KMS-11 (cell line): ENCODE results near the gene SREBF1.

Experiments used
- H2AFZ ChIP-seq: fragments of 200-600 bp; sonication (generic); 2 replicates; pipeline ENCODE4 v1.6.1; 2016; ENCODE audit warnings: antibody characterized with exemption, mixed run types, low read depth
- H3K27ac ChIP-seq: fragments of 200-600 bp; sonication (generic); 2 replicates; pipeline ENCODE4 v1.6.1; 2016; ENCODE audit warnings: mild to moderate bottlenecking, mixed run types
- H3K27me3 ChIP-seq: fragments of 200-600 bp; sonication (generic); 2 replicates; pipeline ENCODE4 v1.6.1; 2017; ENCODE audit warnings: mild to moderate bottlenecking, low read depth, mixed run types, moderate library complexity; ENCODE audit not compliant: insufficient read depth
- H3K36me3 ChIP-seq: fragments of 200-600 bp; sonication (generic); 2 replicates; pipeline ENCODE4 v1.6.1; 2017; ENCODE audit warnings: mild to moderate bottlenecking, mixed run types; ENCODE audit not compliant: insufficient read depth
- H3K4me1 ChIP-seq: fragments of 200-600 bp; sonication (generic); 2 replicates; pipeline ENCODE4 v1.6.1; 2016; ENCODE audit warnings: mild to moderate bottlenecking, low read depth, mixed run types; ENCODE audit not compliant: poor library complexity, severe bottlenecking
- H3K4me2 ChIP-seq: fragments of 200-600 bp; sonication (generic); 2 replicates; pipeline ENCODE4 v1.7.0; 2016; ENCODE audit warnings: mild to moderate bottlenecking, mixed run types
- H3K4me3 ChIP-seq: fragments of 200-600 bp; sonication (generic); IDR thresholded peaks from 2 replicates; pipeline ENCODE4 v1.6.1; 2017; ENCODE audit warnings: low read depth, low read length, mixed read lengths; ENCODE audit not compliant: insufficient read depth
- H3K79me2 ChIP-seq: fragments of 200-600 bp; sonication (generic); 2 replicates; pipeline ENCODE4 v1.6.1; 2016; ENCODE audit warnings: low read depth, mixed run types; ENCODE audit not compliant: insufficient read depth
- H3K9ac ChIP-seq: fragments of 200-600 bp; sonication (generic); 2 replicates; pipeline ENCODE4 v1.6.1; 2016; ENCODE audit warnings: mild to moderate bottlenecking, mixed run types
- H4K20me1 ChIP-seq: fragments of 200-600 bp; sonication (generic); 2 replicates; pipeline ENCODE4 v1.6.1; 2016; ENCODE audit warnings: mild to moderate bottlenecking, mixed run types; ENCODE audit not compliant: insufficient read depth
- CTCF ChIP-seq: fragments of 200-600 bp; sonication (generic); conservative IDR thresholded peaks from 2 replicates; pipeline ENCODE4 v1.6.1; 2017; ENCODE audit warnings: low read depth, mild to moderate bottlenecking, antibody characterized with exemption, low read length, moderate library complexity, mixed read lengths

Gene SREBF1

DNA sequence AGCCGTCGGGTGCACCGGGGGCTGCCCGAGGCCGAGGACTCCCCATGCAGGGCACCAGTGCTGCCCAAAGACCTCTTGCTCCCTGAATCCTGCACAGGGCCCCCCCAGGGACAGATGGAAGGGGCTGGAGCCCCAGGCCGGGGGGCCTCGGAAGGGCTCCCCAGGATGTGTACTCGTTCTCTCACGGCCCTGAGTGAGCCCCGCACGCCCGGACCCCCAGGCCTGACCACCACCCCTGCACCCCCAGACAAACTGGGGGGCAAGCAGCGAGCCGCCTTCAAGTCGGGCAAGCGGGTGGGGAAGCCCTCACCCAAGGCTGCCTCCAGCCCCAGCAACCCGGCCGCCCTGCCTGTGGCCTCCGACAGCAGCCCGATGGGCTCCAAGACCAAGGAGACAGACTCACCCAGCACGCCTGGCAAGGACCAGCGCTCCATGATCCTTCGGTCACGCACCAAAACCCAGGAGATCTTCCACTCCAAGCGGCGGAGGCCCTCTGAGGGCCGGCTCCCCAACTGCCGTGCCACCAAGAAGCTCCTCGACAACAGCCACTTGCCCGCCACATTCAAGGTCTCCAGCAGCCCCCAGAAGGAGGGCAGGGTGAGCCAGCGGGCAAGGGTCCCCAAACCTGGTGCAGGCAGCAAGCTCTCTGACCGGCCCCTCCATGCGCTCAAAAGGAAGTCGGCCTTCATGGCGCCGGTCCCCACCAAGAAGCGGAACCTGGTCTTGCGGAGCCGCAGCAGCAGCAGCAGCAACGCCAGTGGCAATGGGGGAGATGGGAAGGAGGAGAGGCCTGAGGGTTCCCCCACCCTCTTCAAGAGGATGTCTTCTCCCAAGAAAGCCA, 40.6 kb downstream of the SREBF1 start:
- Histone ChIP-seq H3K27me3 (no peaks in the 10 kb centered on the region), H3K9ac (no peak overlapping the region), H2AFZ (no peak overlapping the region), H3K4me3 (no peak overlapping the region), H3K79me2 (no peaks in the 10 kb centered on the region), H3K36me3 (no peaks in the 10 kb centered on the region), H4K20me1 (no peaks in the 10 kb centered on the region), H3K4me1 (no peaks in the 10 kb centered on the region), H3K27ac (no peak overlapping the region), H3K4me2 (no peak overlapping the region)
- TF ChIP-seq CTCF: no peak

DNA sequence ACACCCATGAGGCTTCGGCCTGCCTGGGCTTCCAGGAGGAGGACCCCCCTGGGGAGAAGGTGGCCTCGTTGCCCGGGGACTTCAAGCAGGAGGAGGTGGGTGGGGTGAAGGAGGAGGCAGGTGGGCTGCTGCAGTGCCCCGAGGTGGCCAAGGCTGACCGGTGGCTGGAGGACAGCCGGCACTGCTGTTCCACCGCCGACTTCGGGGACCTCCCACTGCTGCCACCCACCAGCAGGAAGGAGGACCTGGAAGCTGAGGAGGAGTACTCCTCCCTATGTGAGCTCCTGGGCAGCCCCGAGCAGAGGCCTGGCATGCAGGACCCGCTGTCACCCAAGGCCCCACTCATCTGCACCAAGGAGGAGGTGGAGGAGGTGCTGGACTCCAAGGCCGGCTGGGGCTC, 41.5 kb downstream of the SREBF1 start:
- H4K20me1 ChIP-seq: no peaks in the 10 kb centered on the region
- no peak overlapping the region for H3K9ac ChIP-seq
- H3K4me3 ChIP-seq: no peak overlapping the region
- H3K27ac ChIP-seq: no peak overlapping the region
- H2AFZ ChIP-seq: no peak overlapping the region
- no peaks in the 10 kb centered on the region for H3K79me2 ChIP-seq
- TF ChIP-seq CTCF: no peak
- H3K4me1 ChIP-seq: no peaks in the 10 kb centered on the region
- no peaks in the 10 kb centered on the region for H3K36me3 ChIP-seq
- no peaks in the 10 kb centered on the region for H3K27me3 ChIP-seq
- H3K4me2 ChIP-seq: no peak overlapping the region

DNA sequence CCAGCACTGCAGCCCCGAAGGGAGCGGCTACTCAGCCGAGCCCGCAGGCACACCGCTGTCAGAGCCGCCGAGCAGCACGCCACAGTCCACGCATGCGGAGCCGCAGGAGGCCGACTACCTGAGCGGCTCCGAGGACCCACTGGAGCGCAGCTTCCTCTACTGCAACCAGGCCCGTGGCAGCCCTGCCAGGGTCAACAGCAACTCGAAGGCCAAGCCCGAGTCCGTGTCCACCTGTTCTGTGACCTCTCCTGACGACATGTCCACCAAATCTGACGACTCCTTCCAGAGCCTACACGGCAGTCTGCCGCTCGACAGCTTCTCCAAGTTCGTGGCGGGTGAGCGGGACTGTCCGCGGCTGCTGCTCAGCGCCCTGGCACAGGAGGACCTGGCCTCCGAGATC, 42.4 kb downstream of the SREBF1 start:
- Histone ChIP-seq H3K4me1 (peaks cover 4% of the 10 kb centered on the region), H3K27me3 (no peaks in the 10 kb centered on the region), H3K4me2 (no peak overlapping the region), H3K9ac (no peak overlapping the region), H3K4me3 (no peak overlapping the region), H4K20me1 (no peaks in the 10 kb centered on the region), H3K36me3 (no peaks in the 10 kb centered on the region), H3K27ac (no peak overlapping the region), H3K79me2 (no peaks in the 10 kb centered on the region), H2AFZ (no peak overlapping the region)
- no peak for TF ChIP-seq CTCF

DNA sequence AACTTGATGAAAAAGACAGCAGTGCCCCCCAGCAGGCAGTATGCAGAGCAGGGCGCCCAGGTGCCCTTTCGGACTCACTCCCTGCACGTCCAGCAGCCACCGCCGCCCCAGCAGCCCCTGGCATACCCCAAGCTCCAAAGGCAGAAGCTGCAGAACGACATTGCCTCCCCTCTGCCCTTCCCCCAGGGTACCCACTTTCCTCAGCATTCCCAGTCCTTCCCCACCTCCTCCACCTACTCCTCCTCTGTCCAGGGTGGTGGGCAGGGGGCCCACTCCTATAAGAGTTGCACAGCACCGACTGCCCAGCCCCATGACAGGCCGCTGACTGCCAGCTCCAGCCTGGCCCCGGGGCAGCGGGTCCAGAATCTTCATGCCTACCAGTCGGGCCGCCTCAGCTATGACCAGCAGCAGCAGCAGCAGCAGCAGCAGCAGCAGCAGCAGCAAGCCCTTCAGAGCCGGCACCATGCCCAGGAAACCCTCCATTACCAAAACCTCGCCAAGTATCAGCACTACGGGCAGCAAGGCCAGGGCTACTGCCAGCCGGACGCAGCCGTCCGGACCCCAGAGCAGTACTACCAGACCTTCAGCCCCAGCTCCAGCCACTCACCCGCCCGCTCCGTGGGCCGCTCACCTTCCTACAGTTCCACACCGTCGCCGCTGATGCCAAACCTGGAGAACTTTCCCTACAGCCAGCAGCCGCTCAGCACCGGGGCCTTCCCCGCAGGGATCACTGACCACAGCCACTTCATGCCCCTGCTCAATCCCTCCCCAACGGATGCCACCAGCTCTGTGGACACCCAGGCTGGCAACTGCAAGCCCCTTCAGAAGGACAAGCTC, 43.2 kb downstream of the SREBF1 start:
- no peak overlapping the region for H3K27ac ChIP-seq
- no peaks in the 10 kb centered on the region for H3K79me2 ChIP-seq
- H3K4me2 ChIP-seq: no peak overlapping the region
- no peak for TF ChIP-seq CTCF
- peaks cover 6% of the 10 kb centered on the region for H3K4me1 ChIP-seq
- H2AFZ ChIP-seq: no peak overlapping the region
- H4K20me1 ChIP-seq: no peaks in the 10 kb centered on the region
- no peaks in the 10 kb centered on the region for H3K36me3 ChIP-seq
- H3K9ac ChIP-seq: no peak overlapping the region
- H3K4me3 ChIP-seq: no peak overlapping the region
- no peaks in the 10 kb centered on the region for H3K27me3 ChIP-seq
